ENCODE measurements around the gene MINDY4. TPM values are rescaled to one million over a fixed set of nuclear protein-coding genes. Genes with fewer than 3 reads are reported as not detected.

MINDY4 gene
- total and polyA plus RNA-seq, 2 donors (not counting 1 experiment from before 2014, with no cell fraction given): 6.1 to 6.3 TPM

DNA sequence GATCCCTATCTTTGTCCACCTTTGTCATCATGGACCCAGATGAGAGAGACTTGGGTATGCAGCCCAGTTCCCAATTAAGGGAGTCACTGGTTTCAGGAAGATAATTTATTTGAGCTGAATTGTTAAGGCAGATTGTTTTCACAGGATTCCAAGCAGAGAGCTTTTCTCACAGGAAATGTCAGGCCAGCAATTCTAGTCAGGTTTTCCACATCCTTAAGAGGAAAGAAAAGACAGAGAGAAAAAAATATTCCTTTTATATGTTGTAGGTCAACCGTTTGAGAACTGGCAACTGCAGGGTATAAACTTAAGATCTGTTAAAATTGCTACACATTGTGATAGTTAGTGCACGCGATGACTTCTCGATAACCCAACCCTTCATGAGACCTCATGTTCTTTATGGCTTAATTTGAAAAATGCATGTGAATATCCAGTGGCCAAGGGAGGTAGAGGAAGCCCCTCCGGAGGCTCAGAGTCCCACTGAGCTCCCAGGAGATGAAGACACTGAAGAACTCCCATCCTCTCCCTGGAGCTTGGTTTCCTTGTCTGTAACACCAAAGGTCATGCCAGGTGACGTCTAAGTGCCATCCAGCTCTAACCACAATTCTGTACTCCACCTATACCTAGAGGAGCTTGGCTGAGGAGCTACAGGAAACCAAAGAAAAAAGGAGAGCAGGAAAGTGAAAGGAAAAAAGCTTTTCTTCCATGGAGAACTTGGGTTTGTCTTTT, 45.6 kb downstream of the MINDY4 start:
- no peak overlapping the region for H3K4me2 ChIP-seq (ENCODE audit: extremely low read depth, insufficient read depth, low read length)
- DNase-seq (ENCODE audit: low read depth in 2 of 2): no peak
- no peak overlapping the region for H3K9ac ChIP-seq (ENCODE audit: insufficient read depth, low read length)
- H4K20me1 ChIP-seq (ENCODE audit: control insufficient read depth, extremely low read depth, insufficient read depth, low read length): no peaks in the 10 kb centered on the region
- H3K27me3 ChIP-seq (ENCODE audit: control insufficient read depth, insufficient read depth, low read length): no peaks in the 10 kb centered on the region
- TF ChIP-seq CTCF (conservative IDR thresholded peaks at IDR 0.05 in 1 of 2, IDR thresholded peaks at IDR 0.05 in 1 of 2; ENCODE audit: low read depth in 1 of 2, low read length in 2 of 2): no peak
- TF ChIP-seq EZH2 (IDR thresholded peaks at IDR 0.05; ENCODE audit: low read length, missing control alignments): no peak
- H3K9me3 ChIP-seq (ENCODE audit: control insufficient read depth, insufficient read depth, low read depth, low read length): no peaks in the 10 kb centered on the region
- no peaks in the 10 kb centered on the region for H3K79me2 ChIP-seq (ENCODE audit: control insufficient read depth, insufficient read depth, low read length)
- H2AFZ ChIP-seq (ENCODE audit: low read length): no peak overlapping the region
- H3K36me3 ChIP-seq (ENCODE audit: control insufficient read depth, insufficient read depth, low read length): no peaks in the 10 kb centered on the region
- H3K4me1 ChIP-seq (ENCODE audit: control insufficient read depth, extremely low read depth, insufficient read depth, low read length): peaks cover 10% of the 10 kb centered on the region
- no peak overlapping the region for H3K27ac ChIP-seq (ENCODE audit: insufficient read depth, low read length)
- no peak overlapping the region for H3K4me3 ChIP-seq (replicated peaks in 1 of 4; ENCODE audit: control extremely low read depth in 1 of 4, insufficient read depth in 1 of 4, low read depth in 3 of 4, low read length in 4 of 4)

DNA sequence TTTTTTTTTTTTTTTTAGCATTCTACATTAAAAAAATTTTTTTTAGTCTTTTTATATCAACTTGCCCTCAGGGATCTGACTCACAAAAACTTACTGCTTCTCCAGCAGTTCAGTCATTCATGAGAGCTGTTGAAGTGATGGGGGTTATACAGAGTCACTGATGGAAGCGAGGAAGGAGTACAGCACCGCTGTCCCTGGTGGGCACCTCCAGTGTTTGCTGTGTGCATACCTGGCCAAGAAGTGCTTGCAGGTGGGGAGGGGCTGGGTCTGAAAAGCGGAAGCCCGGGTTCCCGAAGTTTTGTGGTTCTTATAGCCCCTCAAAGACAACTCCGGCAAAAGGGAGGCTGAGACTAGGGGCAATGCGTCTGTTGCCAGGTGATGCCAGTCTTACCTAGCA, 46.2 kb downstream of the MINDY4 start:
- Histone ChIP-seq H3K27ac (ENCODE audit: insufficient read depth, low read length) (no peak overlapping the region), H3K9me3 (ENCODE audit: control insufficient read depth, insufficient read depth, low read depth, low read length) (no peaks in the 10 kb centered on the region), H3K36me3 (ENCODE audit: control insufficient read depth, insufficient read depth, low read length) (no peaks in the 10 kb centered on the region), H3K4me1 (ENCODE audit: control insufficient read depth, extremely low read depth, insufficient read depth, low read length) (peaks cover 10% of the 10 kb centered on the region), H2AFZ (ENCODE audit: low read length) (no peak overlapping the region), H3K9ac (ENCODE audit: insufficient read depth, low read length) (no peak overlapping the region), H3K79me2 (ENCODE audit: control insufficient read depth, insufficient read depth, low read length) (no peaks in the 10 kb centered on the region), H3K4me2 (ENCODE audit: extremely low read depth, insufficient read depth, low read length) (no peak overlapping the region), H4K20me1 (ENCODE audit: control insufficient read depth, extremely low read depth, insufficient read depth, low read length) (no peaks in the 10 kb centered on the region), H3K27me3 (ENCODE audit: control insufficient read depth, insufficient read depth, low read length) (no peaks in the 10 kb centered on the region), H3K4me3 (replicated peaks in 1 of 4; ENCODE audit: control extremely low read depth in 1 of 4, insufficient read depth in 1 of 4, low read depth in 3 of 4, low read length in 4 of 4) (no peak overlapping the region)
- DNase-seq (ENCODE audit: low read depth in 2 of 2): no peak
- TF ChIP-seq EZH2 (IDR thresholded peaks at IDR 0.05; ENCODE audit: low read length, missing control alignments) (no peak), CTCF (conservative IDR thresholded peaks at IDR 0.05 in 1 of 2, IDR thresholded peaks at IDR 0.05 in 1 of 2; ENCODE audit: low read depth in 1 of 2, low read length in 2 of 2) (no peak)

DNA sequence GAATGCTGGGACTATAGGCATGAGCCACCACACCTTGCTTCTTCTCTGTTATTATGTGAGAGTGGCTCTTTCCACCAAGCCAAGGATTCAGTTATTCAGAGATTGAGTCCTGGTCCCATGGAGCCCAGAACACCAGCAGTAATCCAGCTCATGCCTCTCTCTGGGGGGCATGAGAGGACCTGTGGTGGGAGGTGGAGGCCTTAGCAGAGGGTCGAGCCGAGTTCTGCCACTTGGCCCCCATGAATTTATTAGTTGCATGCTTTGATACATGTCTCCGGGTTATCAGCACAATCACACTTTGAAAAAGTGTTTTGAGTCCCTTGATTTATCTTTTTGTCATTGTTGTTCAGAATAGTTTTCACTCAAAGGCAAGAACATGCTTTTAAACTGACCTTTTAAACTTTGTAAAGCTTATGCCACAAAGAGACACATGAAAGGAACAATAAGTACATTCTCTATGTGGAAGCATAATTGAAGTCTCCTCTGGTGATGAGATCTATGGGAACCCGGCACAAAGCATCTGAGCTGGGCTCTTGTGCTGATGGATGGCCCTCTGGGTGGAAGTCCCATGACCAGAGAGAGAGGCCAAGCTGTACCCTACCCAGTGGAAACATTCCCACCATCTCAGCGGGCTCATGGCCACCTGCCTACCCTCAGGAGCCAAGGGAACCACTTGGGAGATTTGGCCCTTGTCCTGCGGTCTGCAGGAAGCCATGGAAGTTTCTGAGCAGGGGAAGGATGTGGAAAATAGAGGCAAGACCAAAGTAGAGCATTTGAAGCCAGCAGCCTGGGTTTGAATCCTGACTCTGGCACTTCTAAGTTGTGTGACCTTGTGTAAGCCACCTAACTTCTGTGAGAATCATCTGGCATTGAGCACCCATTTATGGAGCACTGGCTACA, 53.9 kb downstream of the MINDY4 start:
- Histone ChIP-seq H3K9ac (ENCODE audit: insufficient read depth, low read length) (no peak overlapping the region), H3K9me3 (ENCODE audit: control insufficient read depth, insufficient read depth, low read depth, low read length) (no peaks in the 10 kb centered on the region), H3K36me3 (ENCODE audit: control insufficient read depth, insufficient read depth, low read length) (no peaks in the 10 kb centered on the region), H3K79me2 (ENCODE audit: control insufficient read depth, insufficient read depth, low read length) (no peaks in the 10 kb centered on the region), H2AFZ (ENCODE audit: low read length) (no peak overlapping the region), H4K20me1 (ENCODE audit: control insufficient read depth, extremely low read depth, insufficient read depth, low read length) (no peaks in the 10 kb centered on the region), H3K4me3 (replicated peaks in 1 of 4; ENCODE audit: control extremely low read depth in 1 of 4, insufficient read depth in 1 of 4, low read depth in 3 of 4, low read length in 4 of 4) (no peak overlapping the region), H3K4me1 (ENCODE audit: control insufficient read depth, extremely low read depth, insufficient read depth, low read length) (no peaks in the 10 kb centered on the region), H3K4me2 (ENCODE audit: extremely low read depth, insufficient read depth, low read length) (no peak overlapping the region), H3K27ac (ENCODE audit: insufficient read depth, low read length) (no peak overlapping the region), H3K27me3 (ENCODE audit: control insufficient read depth, insufficient read depth, low read length) (no peaks in the 10 kb centered on the region)
- TF ChIP-seq CTCF (conservative IDR thresholded peaks at IDR 0.05 in 1 of 2, IDR thresholded peaks at IDR 0.05 in 1 of 2; ENCODE audit: low read depth in 1 of 2, low read length in 2 of 2) (no peak), EZH2 (IDR thresholded peaks at IDR 0.05; ENCODE audit: low read length, missing control alignments) (no peak)
- no peak for DNase-seq (ENCODE audit: low read depth in 2 of 2)
